Breast epithelium (tissue), 3 donors: ENCODE measurements around the gene UBA7.

Experiments used
- POLR2A ChIP-seq: fragments of 450-650 bp; IDR thresholded peaks from one replicate; pipeline ENCODE4 v1.6.1; 2016; ENCODE audit warnings: antibody characterized with exemption, mild to moderate bottlenecking, moderate library complexity
- POLR2AphosphoS5 ChIP-seq, 3 donors: sonication (generic); formaldehyde crosslinking; IDR thresholded peaks; one replicate each; pipeline ENCODE4 v1.6.1; 2017; ENCODE audit warnings: antibody characterized with exemption in 3 of 3
- TF ChIP-seq, protein P1 (sequence below), 3 donors: fragments of 450-650 bp; IDR thresholded peaks; one replicate each; pipeline ENCODE4 v1.5.1; 2016 to 2017; ENCODE audit warnings: antibody characterized with exemption in 3 of 3, mild to moderate bottlenecking in 3 of 3, moderate library complexity in 3 of 3

DNA sequence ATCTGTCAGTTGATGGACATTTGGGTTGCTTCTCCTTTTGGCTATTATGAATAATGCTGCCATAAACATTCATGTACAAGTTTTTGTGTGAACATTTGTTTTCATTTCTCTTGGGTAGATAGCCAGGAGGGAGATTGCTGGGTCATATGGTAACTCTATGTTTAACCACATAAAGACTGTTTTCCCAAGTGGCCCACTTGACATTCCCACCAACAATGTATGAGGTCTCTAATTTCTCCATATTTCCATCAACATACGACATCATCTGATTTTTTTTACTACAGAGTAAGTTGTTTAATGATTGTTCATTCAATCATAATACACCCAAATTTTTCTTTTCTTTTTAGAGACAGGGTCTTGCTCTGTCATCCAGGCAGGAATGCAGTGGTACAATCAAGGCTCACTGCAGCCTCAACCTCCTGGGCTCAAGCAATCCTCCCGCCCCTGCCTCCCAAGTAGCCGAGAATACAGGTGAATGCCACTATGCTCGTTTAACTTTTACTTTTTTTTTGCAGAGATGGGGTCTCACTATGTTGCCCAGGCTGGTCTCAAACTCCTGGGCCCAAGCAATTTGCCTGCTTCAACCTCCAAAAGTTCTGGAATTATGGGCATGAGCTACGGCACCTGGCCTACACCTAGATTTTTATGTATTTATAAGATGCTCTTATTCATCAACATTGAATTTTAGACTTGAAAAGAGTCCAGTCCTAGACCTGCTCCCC lies 34.2 kb downstream of the UBA7 start:
- TF ChIP-seq POLR2A (no peak), POLR2AphosphoS5 (IDR thresholded peaks at IDR 0.05) (no peak)
- TF ChIP-seq, protein P1, sequence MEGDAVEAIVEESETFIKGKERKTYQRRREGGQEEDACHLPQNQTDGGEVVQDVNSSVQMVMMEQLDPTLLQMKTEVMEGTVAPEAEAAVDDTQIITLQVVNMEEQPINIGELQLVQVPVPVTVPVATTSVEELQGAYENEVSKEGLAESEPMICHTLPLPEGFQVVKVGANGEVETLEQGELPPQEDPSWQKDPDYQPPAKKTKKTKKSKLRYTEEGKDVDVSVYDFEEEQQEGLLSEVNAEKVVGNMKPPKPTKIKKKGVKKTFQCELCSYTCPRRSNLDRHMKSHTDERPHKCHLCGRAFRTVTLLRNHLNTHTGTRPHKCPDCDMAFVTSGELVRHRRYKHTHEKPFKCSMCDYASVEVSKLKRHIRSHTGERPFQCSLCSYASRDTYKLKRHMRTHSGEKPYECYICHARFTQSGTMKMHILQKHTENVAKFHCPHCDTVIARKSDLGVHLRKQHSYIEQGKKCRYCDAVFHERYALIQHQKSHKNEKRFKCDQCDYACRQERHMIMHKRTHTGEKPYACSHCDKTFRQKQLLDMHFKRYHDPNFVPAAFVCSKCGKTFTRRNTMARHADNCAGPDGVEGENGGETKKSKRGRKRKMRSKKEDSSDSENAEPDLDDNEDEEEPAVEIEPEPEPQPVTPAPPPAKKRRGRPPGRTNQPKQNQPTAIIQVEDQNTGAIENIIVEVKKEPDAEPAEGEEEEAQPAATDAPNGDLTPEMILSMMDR (IDR thresholded peaks at IDR 0.05): no peak
